Adrenal gland (tissue), 12 donors: Measurements from ENCODE around the gene ATRIP. TPM values are rescaled to one million over a fixed set of nuclear protein-coding genes. Genes with fewer than 3 reads are reported as not detected.

Experiments
- DNase-seq, 7 donors: peaks; one replicate each; pipeline ENCODE4 v3.0.0-alpha.2; 2019 to 2020
- H3K27ac ChIP-seq, 5 donors: fragments of 200-600 bp; sonication (generic) in 4 of 5; 1 replicate in 3 of 5; 2 replicates in 2 of 5; pipeline versions ENCODE4 v1.5.1 to v1.8.0; 2016 to 2020; ENCODE audit warnings: mild to moderate bottlenecking in 1 of 5
- H3K27me3 ChIP-seq: fragments of 200-600 bp; 2 replicates; pipeline ENCODE4 v1.8.0; 2021
- H3K36me3 ChIP-seq, 2 donors: fragments of 200-600 bp; replicated peaks in 1 of 2; 1 replicate in 1 of 2; 2 replicates in 1 of 2; pipeline versions ENCODE4 v1.5.1 to v1.8.0; 2018 to 2022
- H3K4me1 ChIP-seq, 2 donors: fragments of 200-600 bp; replicated peaks in 1 of 2; 1 replicate in 1 of 2; 2 replicates in 1 of 2; pipeline versions ENCODE4 v1.5.1 to v1.8.0; 2018 to 2021
- H3K4me3 ChIP-seq, 4 donors: fragments of 200-600 bp; sonication (generic) in 3 of 4; one replicate each; pipeline ENCODE4 v1.5.1; 2016 to 2018
- H3K9me3 ChIP-seq, 3 donors: fragments of 200-600 bp; sonication (generic) in 1 of 3; replicated peaks in 1 of 3; 1 replicate in 2 of 3; 2 replicates in 1 of 3; pipeline versions ENCODE4 v1.5.1 to v1.8.0; 2016 to 2021
- CTCF ChIP-seq, 6 experiments: fragments of 450-650 bp in 4 of 6; fragments of 200-600 bp in 2 of 6; sonication (generic) in 1 of 6; IDR thresholded peaks; 1 replicate in 5 of 6; 2 replicates in 1 of 6; pipeline versions ENCODE4 v1.5.1 to v1.8.0; 2016 to 2021; ENCODE audit warnings: antibody characterized with exemption in 6 of 6, mild to moderate bottlenecking in 2 of 6, moderate library complexity in 1 of 6
- POLR2A ChIP-seq, 2 donors: fragments of 450-650 bp; IDR thresholded peaks; one replicate each; pipeline ENCODE4 v1.6.1; 2017; ENCODE audit warnings: antibody characterized with exemption in 2 of 2, mild to moderate bottlenecking in 2 of 2, moderate library complexity in 1 of 2
- WGBS, 4 donors: extraction: QIAGEN DNeasy Blood & Tissue Kit in 2 of 4; methylation state at CpG; one replicate each; pipeline versions ENCODE4 v1.1.5 to v1.1.7; 2013 to 2017; 5-methylcytosine and 5-hydroxymethylcytosine counted together
- intact Hi-C, 2 donors: fragments of 100-400 bp; cut with DNase I; formaldehyde crosslinking; loops; one replicate each; pipeline versions ENCODE4 v1.14.1 to v1.15.0; 2022 to 2023
- polyA plus RNA-seq, 3 donors: library from polyadenylated mRNA; stranded (reverse); fragments of 200-250 nt in 2 of 3; fragments of 350-450 nt in 1 of 3; fragmentation: Illumina TruSeq in 1 of 3; extraction: RNeasy Lipid Tissue Mini Kit (QIAGEN cat#74804) in 1 of 3; gene quantifications; one replicate each; pipeline ENCODE4 v1.2.3, GENCODE V29; 2013 to 2014
- total RNA-seq, 9 donors: library from RNA; depleted of rRNA in 4 of 9; stranded (reverse); fragments of >200 nt in 4 of 9; fragments of 120-200 nt in 1 of 9; fragmentation: NEBNext Ultra II Directional in 1 of 9; extraction: Animal tissue kit (Norgen Biotek cat#: 25700) in 1 of 9; gene quantifications; one replicate each; pipeline versions ENCODE4 v1.1.0 to v1.2.4, GENCODE V29; 2013 to 2023
- donor health status: healthy with polysubstance abuse.
- donor health status: Bipolar disorder and iron deficiency.
- donor health status: DM: yes; HTN: yes; CAD: no.
- donor health status: DM: no; HTN: no; CAD: no.
- donor health status: DM: no; HTN: no; CAD: no.
- donor health status: DM: yes; HTN: yes; CAD: no.

ATRIP gene
- total and polyA plus RNA-seq, 12 donors, result 5.1 to 15.9 (median 6.8) TPM

GRCh38 chr3:48505968-48506504 lies 59.5 kb downstream of the ATRIP start:
- WGBS, 4 donors, result 91 to 98% (median 95%) methylated on average over 6 of the region's 6 CpGs
- Histone ChIP-seq H3K27ac (no peak overlapping the region), H3K4me1 (peaks cover 5 to 21% of the 10 kb centered on the region in 2 donors), H3K9me3 (no peaks in the 10 kb centered on the region), H3K4me3 (no peak overlapping the region), H3K36me3 (no peaks in the 10 kb centered on the region), H3K27me3 (no peaks in the 10 kb centered on the region)
- intact Hi-C loops, result no loop called here
- TF ChIP-seq POLR2A (IDR thresholded peaks at IDR 0.05) (no peak), CTCF (IDR thresholded peaks at IDR 0.05) (no peak)
- no peak for DNase-seq

GRCh38 chr3:48507256-48508061 lies 60.9 kb downstream of the ATRIP start:
- TF ChIP-seq POLR2A (IDR thresholded peaks at IDR 0.05), result no peak
- TF ChIP-seq CTCF (IDR thresholded peaks at IDR 0.05), result peak in 5 of 6 experiments; percentile 39 to 60 (median 53)
- peak; percentile 50 to 82 (median 71) for DNase-seq
- Histone ChIP-seq H3K36me3 (no peaks in the 10 kb centered on the region), H3K4me3 (no peak overlapping the region), H3K27me3 (no peaks in the 10 kb centered on the region), H3K27ac (peak overlapping the region in 3 of 5 donors; percentile 23 to 38 (median 26)), H3K9me3 (no peaks in the 10 kb centered on the region), H3K4me1 (peaks cover 5 to 21% of the 10 kb centered on the region in 2 donors)
- 34 to 43% (median 38%) methylated on average over 10 of the region's 10 CpGs for WGBS, 4 donors
- intact Hi-C loops, result no loop called here

- intact Hi-C loops, result no loop called here
- 80 to 90% (median 81%) methylated on average over 2 to 4 of the region's 4 CpGs for WGBS, 4 donors
- H3K4me1 ChIP-seq, result peaks cover 0 to 5% of the 10 kb centered on the region in 2 donors
These were observed 65.0 kb downstream of the ATRIP start for GRCh38 chr3:48511551-48511950.

More at GRCh38 chr3:48511551-48511950, 65.0 kb downstream of the ATRIP start:
- H3K36me3 ChIP-seq, result no peaks in the 10 kb centered on the region
- no peak overlapping the region for H3K4me3 ChIP-seq
- no peaks in the 10 kb centered on the region for H3K9me3 ChIP-seq
- no peak overlapping the region for H3K27ac ChIP-seq
- DNase-seq, result no peak
- TF ChIP-seq POLR2A (IDR thresholded peaks at IDR 0.05) (no peak), CTCF (IDR thresholded peaks at IDR 0.05) (no peak)
- H3K27me3 ChIP-seq, result no peaks in the 10 kb centered on the region
